ENCODE measurements around the gene HM13.
"Not testable (repeated sequence)": the region's sequence is repeated elsewhere in the genome, so short reads cannot be mapped to it uniquely, and the experiment has no call there.

Gene HM13

DNA sequence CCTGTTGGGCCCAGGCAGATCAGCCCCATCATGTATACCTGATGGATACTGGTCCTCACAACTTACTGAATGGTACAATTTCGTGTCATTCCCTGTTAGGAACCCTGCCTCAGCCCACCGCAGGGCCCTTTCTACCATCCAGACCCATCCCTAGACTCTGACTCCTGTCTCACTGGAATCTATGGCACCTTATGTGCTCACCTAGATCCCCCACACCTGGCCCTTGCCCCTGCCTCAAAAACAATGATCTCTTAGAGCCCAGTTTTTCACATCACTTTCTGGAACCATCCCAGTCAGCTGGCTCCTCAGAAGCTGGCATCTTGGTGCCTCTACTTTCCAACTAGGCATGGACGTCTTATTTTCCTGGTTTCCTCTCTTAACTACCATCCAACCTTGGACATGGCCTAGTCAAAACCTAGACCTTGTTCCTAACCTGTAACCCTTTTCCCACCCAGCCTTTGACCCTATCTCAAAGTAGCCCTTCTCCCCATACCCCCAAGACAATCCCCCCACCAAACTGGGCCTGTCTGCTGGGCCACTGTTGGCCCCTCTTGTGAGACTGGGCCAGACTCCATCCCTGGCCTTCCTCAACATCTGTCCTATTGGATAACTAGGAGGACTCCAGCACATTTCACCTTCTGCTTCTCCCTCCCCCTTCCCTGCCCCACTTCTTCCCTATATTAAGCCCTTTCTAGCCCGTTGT lies 981 bp downstream of the HM13 start:
- no peak for DNase-seq (ENCODE audit: low spot score in 2 of 2)

GRCh38 chr20:31515775-31516107 lies 1.5 kb downstream of the HM13 start:
- Mint-ChIP-seq H3K4me3 (no peak overlapping the region), H3K27ac (ENCODE audit: low read depth) (no peak overlapping the region), H3K4me1 (peaks cover 16% of the 10 kb centered on the region), H3K9me3 (no peaks in the 10 kb centered on the region), H3K27me3 (no peaks in the 10 kb centered on the region), H3K36me3 (ENCODE audit: insufficient read depth) (peaks cover 13% of the 10 kb centered on the region)
- ATAC-seq (replicated peaks; ENCODE audit: extremely low read depth, poor library complexity, severe bottlenecking) (no peak), DNase-seq (ENCODE audit: low spot score in 2 of 2) (no peak)

More for the DNA sequence above, 981 bp downstream of the HM13 start:
- H3K4me1 Mint-ChIP-seq, result peaks cover 11% of the 10 kb centered on the region
- H3K9me3 Mint-ChIP-seq, result no peaks in the 10 kb centered on the region
- no peak overlapping the region for H3K4me3 Mint-ChIP-seq
- ATAC-seq (replicated peaks; ENCODE audit: extremely low read depth, poor library complexity, severe bottlenecking), result no peak
- H3K27me3 Mint-ChIP-seq, result no peaks in the 10 kb centered on the region
- peaks cover 10% of the 10 kb centered on the region for H3K36me3 Mint-ChIP-seq (ENCODE audit: insufficient read depth)
- H3K27ac Mint-ChIP-seq (ENCODE audit: low read depth), result no peak overlapping the region

DNA sequence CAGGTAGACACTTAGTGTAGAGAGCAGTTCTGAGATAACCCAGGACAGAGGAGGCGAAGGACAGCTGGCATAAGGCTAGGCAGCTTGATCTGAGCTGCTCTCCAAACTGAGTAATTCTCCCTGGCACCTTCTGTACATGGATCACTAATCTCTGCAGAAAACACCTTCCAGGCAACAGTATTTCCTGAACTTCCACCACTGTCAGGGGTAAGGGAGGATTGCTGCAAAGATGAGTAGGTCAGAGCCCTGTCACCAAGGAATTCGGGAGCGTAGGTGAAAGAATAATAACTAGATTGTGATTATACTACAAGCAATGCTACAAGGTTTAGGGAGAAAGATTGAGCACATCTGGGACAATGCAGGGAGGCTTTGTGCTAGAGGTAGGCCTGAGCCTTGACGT lies 1.9 kb downstream of the HM13 start:
- H3K27me3 Mint-ChIP-seq, result no peaks in the 10 kb centered on the region
- ATAC-seq (replicated peaks; ENCODE audit: extremely low read depth, poor library complexity, severe bottlenecking), result no peak
- H3K4me1 Mint-ChIP-seq, result peaks cover 20% of the 10 kb centered on the region
- DNase-seq (ENCODE audit: low spot score in 2 of 2), result no peak
- no peaks in the 10 kb centered on the region for H3K9me3 Mint-ChIP-seq
- no peak overlapping the region for H3K27ac Mint-ChIP-seq (ENCODE audit: low read depth)
- H3K4me3 Mint-ChIP-seq, result no peak overlapping the region
- peaks cover 14% of the 10 kb centered on the region for H3K36me3 Mint-ChIP-seq (ENCODE audit: insufficient read depth)

DNA sequence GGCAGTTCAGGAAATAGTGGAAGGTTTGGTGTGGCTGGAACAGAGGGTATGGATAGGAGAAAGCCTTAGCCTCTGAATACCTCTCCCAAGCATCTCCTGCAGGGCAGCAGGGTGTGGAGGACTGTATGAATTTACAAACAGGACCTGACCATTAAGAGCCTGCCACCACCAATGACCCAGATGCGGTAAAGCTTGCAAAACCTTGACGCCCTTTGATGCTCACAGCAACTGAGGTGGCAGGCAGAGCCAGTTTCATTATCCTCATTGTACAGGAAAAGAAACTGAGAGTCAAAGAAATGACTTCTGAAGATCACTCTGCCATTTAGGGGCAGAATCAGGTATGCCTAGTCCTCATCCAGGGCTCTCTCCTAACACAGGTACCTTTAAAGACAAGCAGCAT lies 2.4 kb downstream of the HM13 start:
- no peaks in the 10 kb centered on the region for H3K27me3 Mint-ChIP-seq
- ATAC-seq (replicated peaks; ENCODE audit: extremely low read depth, poor library complexity, severe bottlenecking) (no peak), DNase-seq (ENCODE audit: low spot score in 2 of 2) (no peak)
- H3K36me3 Mint-ChIP-seq (ENCODE audit: insufficient read depth), result peaks cover 16% of the 10 kb centered on the region
- no peak overlapping the region for H3K27ac Mint-ChIP-seq (ENCODE audit: low read depth)
- H3K4me3 Mint-ChIP-seq, result no peak overlapping the region
- H3K9me3 Mint-ChIP-seq, result no peaks in the 10 kb centered on the region
- peaks cover 21% of the 10 kb centered on the region for H3K4me1 Mint-ChIP-seq

- no peak overlapping the region for H3K4me3 Mint-ChIP-seq
- no peaks in the 10 kb centered on the region for H3K9me3 Mint-ChIP-seq
- H3K36me3 Mint-ChIP-seq (ENCODE audit: insufficient read depth), result peaks cover 16% of the 10 kb centered on the region
- DNase-seq (ENCODE audit: low spot score in 2 of 2) (no peak), ATAC-seq (replicated peaks; ENCODE audit: extremely low read depth, poor library complexity, severe bottlenecking) (no peak)
- H3K27me3 Mint-ChIP-seq, result no peaks in the 10 kb centered on the region
- peaks cover 21% of the 10 kb centered on the region for H3K4me1 Mint-ChIP-seq
- H3K27ac Mint-ChIP-seq (ENCODE audit: low read depth), result no peak overlapping the region
Measured at GRCh38 chr20:31517373-31517772, 3.1 kb downstream of the HM13 start.

DNA sequence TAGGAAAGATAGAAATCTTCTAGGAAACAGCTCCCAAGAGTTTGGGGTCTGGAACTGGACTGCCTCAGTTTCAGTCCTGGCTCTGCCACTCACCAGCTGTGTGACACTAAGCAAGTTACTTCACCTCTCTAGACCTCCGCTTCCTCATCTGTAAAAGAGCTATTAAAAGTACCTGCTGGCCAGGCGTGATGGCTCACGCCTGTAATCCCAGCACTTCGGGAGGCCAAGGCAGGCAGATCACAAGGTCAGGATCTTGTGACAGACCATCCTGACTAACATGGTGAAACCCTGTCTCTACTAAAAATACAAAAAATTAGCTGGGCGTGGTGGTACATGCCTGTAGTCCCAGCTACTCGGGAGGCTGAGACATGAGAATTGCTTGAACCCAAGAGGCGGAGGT lies 7.0 kb downstream of the HM13 start:
- H3K4me3 Mint-ChIP-seq; H3K27me3 Mint-ChIP-seq; ATAC-seq (replicated peaks; ENCODE audit: extremely low read depth, poor library complexity, severe bottlenecking); H3K9me3 Mint-ChIP-seq; DNase-seq (ENCODE audit: low spot score in 2 of 2); H3K27ac Mint-ChIP-seq (ENCODE audit: low read depth): not testable (repeated sequence)
- Mint-ChIP-seq H3K4me1 (peaks cover 30% of the 10 kb centered on the region), H3K36me3 (ENCODE audit: insufficient read depth) (peaks cover 20% of the 10 kb centered on the region)

DNA sequence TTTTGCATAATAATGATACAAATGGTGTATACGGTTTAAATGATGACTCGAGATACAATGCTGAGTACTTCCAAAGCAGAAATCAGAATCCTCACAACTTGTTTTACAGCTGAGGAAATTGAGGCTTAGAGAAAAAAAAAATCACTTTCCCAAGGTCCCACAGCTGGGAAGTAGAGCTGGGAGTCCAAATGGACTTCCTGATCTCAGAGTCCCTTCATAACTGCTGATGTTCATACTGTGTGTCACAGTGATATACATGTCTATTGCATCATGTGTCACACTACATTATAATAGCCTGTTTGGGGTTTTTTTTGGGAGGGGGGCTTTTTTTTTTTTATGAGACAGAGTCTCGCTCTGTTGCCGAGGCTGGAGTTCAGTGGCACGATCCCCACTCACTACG lies 8.5 kb downstream of the HM13 start:
- ATAC-seq (replicated peaks; ENCODE audit: extremely low read depth, poor library complexity, severe bottlenecking), result no peak

GRCh38 chr20:31523361-31524283 lies 9.4 kb downstream of the HM13 start:
- ATAC-seq (replicated peaks; ENCODE audit: extremely low read depth, poor library complexity, severe bottlenecking) (no peak), DNase-seq (ENCODE audit: low spot score in 2 of 2) (no peak)
- no peak overlapping the region for H3K4me3 Mint-ChIP-seq
- H3K27ac Mint-ChIP-seq (ENCODE audit: low read depth), result no peak overlapping the region
- H3K27me3 Mint-ChIP-seq, result no peaks in the 10 kb centered on the region
- H3K4me1 Mint-ChIP-seq, result peaks cover 34% of the 10 kb centered on the region
- H3K36me3 Mint-ChIP-seq (ENCODE audit: insufficient read depth), result peaks cover 36% of the 10 kb centered on the region
- no peaks in the 10 kb centered on the region for H3K9me3 Mint-ChIP-seq

More for the DNA sequence above, 8.5 kb downstream of the HM13 start:
- Mint-ChIP-seq H3K4me1 (peaks cover 34% of the 10 kb centered on the region), H3K9me3 (no peaks in the 10 kb centered on the region), H3K36me3 (ENCODE audit: insufficient read depth) (peaks cover 29% of the 10 kb centered on the region), H3K27me3 (no peaks in the 10 kb centered on the region), H3K4me3 (no peak overlapping the region), H3K27ac (ENCODE audit: low read depth) (no peak overlapping the region)
- DNase-seq (ENCODE audit: low spot score in 2 of 2), result no peak

DNA sequence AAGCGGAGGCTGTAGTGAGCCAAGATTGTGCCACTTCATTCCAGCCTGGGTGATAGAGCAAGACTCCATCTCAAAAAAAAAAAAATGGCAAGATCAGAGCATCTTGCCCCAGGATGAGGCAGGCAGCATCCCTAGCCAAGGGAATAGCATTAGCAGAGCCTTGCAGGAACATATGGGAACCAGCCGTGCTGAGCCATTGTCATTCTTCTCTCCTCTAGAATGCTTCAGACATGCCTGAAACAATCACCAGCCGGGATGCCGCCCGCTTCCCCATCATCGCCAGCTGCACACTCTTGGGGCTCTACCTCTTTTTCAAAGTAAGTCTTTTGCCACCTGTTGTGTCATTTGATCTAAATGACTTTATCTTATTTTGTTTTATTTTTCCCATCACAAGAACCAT lies 13.0 kb downstream of the HM13 start:
- ATAC-seq (replicated peaks; ENCODE audit: extremely low read depth, poor library complexity, severe bottlenecking), result no peak
- Mint-ChIP-seq H3K36me3 (ENCODE audit: insufficient read depth) (peaks cover 56% of the 10 kb centered on the region), H3K4me1 (peaks cover 14% of the 10 kb centered on the region), H3K27me3 (no peaks in the 10 kb centered on the region), H3K27ac (ENCODE audit: low read depth) (peak overlapping the region; percentile 49), H3K9me3 (no peaks in the 10 kb centered on the region), H3K4me3 (no peak overlapping the region)
- no peak for DNase-seq (ENCODE audit: low spot score in 2 of 2)

- H3K27me3 Mint-ChIP-seq, result no peaks in the 10 kb centered on the region
- H3K4me1 Mint-ChIP-seq, result peaks cover 29% of the 10 kb centered on the region
- DNase-seq (ENCODE audit: low spot score in 2 of 2) (no peak), ATAC-seq (replicated peaks; ENCODE audit: extremely low read depth, poor library complexity, severe bottlenecking) (no peak)
- H3K4me3 Mint-ChIP-seq, result no peak overlapping the region
- H3K36me3 Mint-ChIP-seq (ENCODE audit: insufficient read depth), result peaks cover 51% of the 10 kb centered on the region
- H3K27ac Mint-ChIP-seq (ENCODE audit: low read depth), result no peak overlapping the region
- H3K9me3 Mint-ChIP-seq, result no peaks in the 10 kb centered on the region
Measured at GRCh38 chr20:31535298-31535697, 21.1 kb downstream of the HM13 start.

DNA sequence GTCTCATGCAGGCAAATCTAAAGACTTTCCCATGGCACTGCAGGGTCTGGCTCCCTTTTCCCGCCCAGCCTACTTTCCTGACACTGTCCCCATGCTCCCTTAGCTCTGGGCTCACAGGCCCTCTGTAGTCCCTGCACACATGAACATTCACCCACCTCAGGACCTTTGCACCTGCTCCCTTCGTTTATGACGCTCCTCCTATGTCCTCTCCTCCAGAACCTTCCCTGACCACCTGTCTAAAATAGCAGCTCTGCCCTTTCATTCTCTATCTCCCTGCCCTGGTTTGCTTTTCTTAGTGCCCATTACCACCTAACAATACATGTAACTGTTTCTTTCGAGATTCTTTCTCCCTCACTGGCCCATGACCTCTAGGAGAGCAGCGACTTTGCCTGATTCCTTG lies 22.3 kb downstream of the HM13 start:
- peak overlapping the region; percentile 0 for H3K4me3 Mint-ChIP-seq
- H3K27me3 Mint-ChIP-seq, result no peaks in the 10 kb centered on the region
- H3K36me3 Mint-ChIP-seq (ENCODE audit: insufficient read depth), result peaks cover 44% of the 10 kb centered on the region
- ATAC-seq (replicated peaks; ENCODE audit: extremely low read depth, poor library complexity, severe bottlenecking) (no peak), DNase-seq (ENCODE audit: low spot score in 2 of 2) (no peak)
- H3K27ac Mint-ChIP-seq (ENCODE audit: low read depth), result no peak overlapping the region
- peaks cover 31% of the 10 kb centered on the region for H3K4me1 Mint-ChIP-seq
- no peaks in the 10 kb centered on the region for H3K9me3 Mint-ChIP-seq

DNA sequence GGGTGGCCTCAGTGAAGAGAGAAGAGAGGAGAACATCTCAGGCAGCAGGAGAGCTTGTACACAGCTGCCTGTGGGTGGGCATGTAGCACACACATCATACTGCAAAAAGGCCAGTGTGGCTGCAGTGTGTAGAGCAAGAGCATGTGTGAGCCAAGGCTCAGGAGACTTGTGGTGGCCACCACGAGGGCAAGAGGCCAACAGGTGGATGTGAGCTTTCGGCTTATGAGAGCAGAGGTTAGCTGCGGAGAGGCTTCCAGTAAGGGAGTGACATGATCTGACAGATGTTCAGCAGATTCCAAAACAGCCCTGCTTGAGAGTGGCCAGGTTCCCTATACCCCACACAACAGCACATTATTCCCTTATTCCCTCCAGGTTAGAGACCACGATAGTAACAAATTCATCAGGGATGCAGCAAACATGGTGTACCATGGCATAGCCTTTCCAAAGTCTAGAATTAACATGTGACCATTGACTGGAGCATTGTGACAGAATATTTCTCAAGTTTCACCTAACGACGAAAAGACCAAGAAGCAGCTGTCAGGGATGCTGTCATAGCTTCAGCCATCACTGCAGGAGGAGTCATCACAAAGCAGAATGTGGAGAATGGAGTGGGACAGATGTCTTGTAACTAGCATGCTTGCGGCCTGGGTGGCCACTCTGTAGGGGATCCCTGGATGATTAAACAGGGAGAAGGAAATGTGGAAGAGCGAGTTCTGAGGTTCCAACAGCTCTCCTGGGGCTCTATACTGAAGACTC lies 23.1 kb downstream of the HM13 start:
- peaks cover 31% of the 10 kb centered on the region for H3K4me1 Mint-ChIP-seq
- no peaks in the 10 kb centered on the region for H3K9me3 Mint-ChIP-seq
- H3K4me3 Mint-ChIP-seq, result peak overlapping the region; percentile 0
- H3K36me3 Mint-ChIP-seq (ENCODE audit: insufficient read depth), result peaks cover 44% of the 10 kb centered on the region
- no peaks in the 10 kb centered on the region for H3K27me3 Mint-ChIP-seq
- ATAC-seq (replicated peaks; ENCODE audit: extremely low read depth, poor library complexity, severe bottlenecking) (no peak), DNase-seq (ENCODE audit: low spot score in 2 of 2) (no peak)
- H3K27ac Mint-ChIP-seq (ENCODE audit: low read depth), result no peak overlapping the region

Measured in central memory CD8-positive, alpha-beta T cell (primary cell).